GM12878 (cell line): ENCODE data around the gene TRPV3.

Experiments used
- BMI1 ChIP-seq: fragments of 450-650 bp; IDR thresholded peaks from 2 replicates; pipeline ENCODE4 v1.6.1; 2016; ENCODE audit warnings: mild to moderate bottlenecking, moderate library complexity, borderline replicate concordance
- EZH2 ChIP-seq: IDR thresholded peaks from 2 replicates; pipeline ENCODE4 v1.6.1; 2012; ENCODE audit warnings: low read depth, mild to moderate bottlenecking, control low read depth, inconsistent platforms, low read length, borderline replicate concordance; ENCODE audit not compliant: control insufficient read depth
- IKZF1 ChIP-seq: fragments of 450-650 bp; conservative IDR thresholded peaks from 2 replicates; pipeline ENCODE4 v1.6.1; 2017; ENCODE audit warnings: antibody characterized with exemption, mild to moderate bottlenecking
- POLR2A ChIP-seq: IDR thresholded peaks from 2 replicates; pipeline ENCODE4 v1.6.1; 2011; ENCODE audit warnings: low read depth, mild to moderate bottlenecking, low read length
- POLR2AphosphoS5 ChIP-seq: IDR thresholded peaks from 2 replicates; pipeline ENCODE4 v1.6.1; 2011; ENCODE audit warnings: mild to moderate bottlenecking, low read length, inconsistent platforms
- RAD21 ChIP-seq: IDR thresholded peaks from 2 replicates; pipeline ENCODE4 v1.6.1; 2011; ENCODE audit warnings: mild to moderate bottlenecking, low read depth, low read length, moderate library complexity; ENCODE audit not compliant: insufficient read depth
- RCOR1 ChIP-seq: conservative IDR thresholded peaks from 2 replicates; pipeline ENCODE4 v1.6.1; 2012; ENCODE audit warnings: low read depth, low read length, improper control_type of control experiment
- SREBF2 ChIP-seq: IDR thresholded peaks from 2 replicates; pipeline ENCODE4 v1.6.1; 2012; ENCODE audit warnings: mild to moderate bottlenecking, low read length
- YY1 ChIP-seq: IDR thresholded peaks from 2 replicates; pipeline ENCODE4 v1.6.1; 2011; ENCODE audit warnings: low read depth, mild to moderate bottlenecking, low read length
- TF ChIP-seq, protein P1 (sequence below), 3 experiments: IDR thresholded peaks in 2 of 3; conservative IDR thresholded peaks in 1 of 3; 2 replicates each; pipeline ENCODE4 v1.5.1; 2011; ENCODE audit warnings: low read depth in 3 of 3, low read length in 3 of 3, mild to moderate bottlenecking in 3 of 3, control low read depth in 2 of 3, moderate library complexity in 2 of 3, inconsistent platforms in 1 of 3, mixed read lengths in 1 of 3; ENCODE audit not compliant: control insufficient read depth in 2 of 3, insufficient read depth in 1 of 3; ENCODE audit errors: extremely low read depth in 1 of 3
- TF ChIP-seq, protein P2 (sequence below): fragments of 450-650 bp; IDR thresholded peaks from 2 replicates; pipeline ENCODE4 v1.6.1; 2016; ENCODE audit warnings: mild to moderate bottlenecking
- TF ChIP-seq, protein P3 (sequence below): IDR thresholded peaks from 2 replicates; pipeline ENCODE4 v1.6.1; 2012; ENCODE audit warnings: mild to moderate bottlenecking, low read depth, low read length

DNA sequence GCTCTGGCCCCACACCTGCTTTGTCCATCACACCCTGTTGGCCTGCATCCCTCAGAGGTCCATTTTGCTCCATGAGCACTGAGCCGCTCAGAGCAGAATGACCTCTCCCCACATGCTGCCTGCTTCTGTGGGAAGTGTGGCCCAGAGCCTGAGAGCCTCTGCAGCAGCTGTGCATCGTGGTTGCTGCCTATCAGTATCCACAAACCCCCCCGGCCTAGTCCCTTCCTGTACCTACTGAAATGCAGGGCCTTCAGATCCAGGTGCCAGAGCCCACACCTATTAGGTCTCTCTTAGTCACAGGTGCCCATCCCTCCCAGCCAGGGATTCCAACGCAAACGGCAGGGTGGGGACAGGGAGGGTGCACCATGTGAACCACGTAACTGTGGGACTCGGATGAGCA is 16.6 kb upstream of the TRPV3 start:
- TF ChIP-seq, protein P1, sequence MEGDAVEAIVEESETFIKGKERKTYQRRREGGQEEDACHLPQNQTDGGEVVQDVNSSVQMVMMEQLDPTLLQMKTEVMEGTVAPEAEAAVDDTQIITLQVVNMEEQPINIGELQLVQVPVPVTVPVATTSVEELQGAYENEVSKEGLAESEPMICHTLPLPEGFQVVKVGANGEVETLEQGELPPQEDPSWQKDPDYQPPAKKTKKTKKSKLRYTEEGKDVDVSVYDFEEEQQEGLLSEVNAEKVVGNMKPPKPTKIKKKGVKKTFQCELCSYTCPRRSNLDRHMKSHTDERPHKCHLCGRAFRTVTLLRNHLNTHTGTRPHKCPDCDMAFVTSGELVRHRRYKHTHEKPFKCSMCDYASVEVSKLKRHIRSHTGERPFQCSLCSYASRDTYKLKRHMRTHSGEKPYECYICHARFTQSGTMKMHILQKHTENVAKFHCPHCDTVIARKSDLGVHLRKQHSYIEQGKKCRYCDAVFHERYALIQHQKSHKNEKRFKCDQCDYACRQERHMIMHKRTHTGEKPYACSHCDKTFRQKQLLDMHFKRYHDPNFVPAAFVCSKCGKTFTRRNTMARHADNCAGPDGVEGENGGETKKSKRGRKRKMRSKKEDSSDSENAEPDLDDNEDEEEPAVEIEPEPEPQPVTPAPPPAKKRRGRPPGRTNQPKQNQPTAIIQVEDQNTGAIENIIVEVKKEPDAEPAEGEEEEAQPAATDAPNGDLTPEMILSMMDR (IDR thresholded peaks at IDR 0.05 in 2 of 3, conservative IDR thresholded peaks at IDR 0.05 in 1 of 3; ENCODE audit: control insufficient read depth in 2 of 3, extremely low read depth in 1 of 3, insufficient read depth in 1 of 3, low read depth in 3 of 3, low read length in 3 of 3): no peak
- no peak for TF ChIP-seq POLR2AphosphoS5
- TF ChIP-seq, protein P2, sequence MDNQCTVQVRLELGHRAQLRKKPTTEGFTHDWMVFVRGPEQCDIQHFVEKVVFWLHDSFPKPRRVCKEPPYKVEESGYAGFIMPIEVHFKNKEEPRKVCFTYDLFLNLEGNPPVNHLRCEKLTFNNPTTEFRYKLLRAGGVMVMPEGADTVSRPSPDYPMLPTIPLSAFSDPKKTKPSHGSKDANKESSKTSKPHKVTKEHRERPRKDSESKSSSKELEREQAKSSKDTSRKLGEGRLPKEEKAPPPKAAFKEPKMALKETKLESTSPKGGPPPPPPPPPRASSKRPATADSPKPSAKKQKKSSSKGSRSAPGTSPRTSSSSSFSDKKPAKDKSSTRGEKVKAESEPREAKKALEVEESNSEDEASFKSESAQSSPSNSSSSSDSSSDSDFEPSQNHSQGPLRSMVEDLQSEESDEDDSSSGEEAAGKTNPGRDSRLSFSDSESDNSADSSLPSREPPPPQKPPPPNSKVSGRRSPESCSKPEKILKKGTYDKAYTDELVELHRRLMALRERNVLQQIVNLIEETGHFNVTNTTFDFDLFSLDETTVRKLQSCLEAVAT: no peak
- TF ChIP-seq YY1: no peak
- no peak for TF ChIP-seq IKZF1
- TF ChIP-seq RAD21: no peak
- TF ChIP-seq POLR2A: no peak
- no peak for TF ChIP-seq SREBF2
- TF ChIP-seq, protein P3, sequence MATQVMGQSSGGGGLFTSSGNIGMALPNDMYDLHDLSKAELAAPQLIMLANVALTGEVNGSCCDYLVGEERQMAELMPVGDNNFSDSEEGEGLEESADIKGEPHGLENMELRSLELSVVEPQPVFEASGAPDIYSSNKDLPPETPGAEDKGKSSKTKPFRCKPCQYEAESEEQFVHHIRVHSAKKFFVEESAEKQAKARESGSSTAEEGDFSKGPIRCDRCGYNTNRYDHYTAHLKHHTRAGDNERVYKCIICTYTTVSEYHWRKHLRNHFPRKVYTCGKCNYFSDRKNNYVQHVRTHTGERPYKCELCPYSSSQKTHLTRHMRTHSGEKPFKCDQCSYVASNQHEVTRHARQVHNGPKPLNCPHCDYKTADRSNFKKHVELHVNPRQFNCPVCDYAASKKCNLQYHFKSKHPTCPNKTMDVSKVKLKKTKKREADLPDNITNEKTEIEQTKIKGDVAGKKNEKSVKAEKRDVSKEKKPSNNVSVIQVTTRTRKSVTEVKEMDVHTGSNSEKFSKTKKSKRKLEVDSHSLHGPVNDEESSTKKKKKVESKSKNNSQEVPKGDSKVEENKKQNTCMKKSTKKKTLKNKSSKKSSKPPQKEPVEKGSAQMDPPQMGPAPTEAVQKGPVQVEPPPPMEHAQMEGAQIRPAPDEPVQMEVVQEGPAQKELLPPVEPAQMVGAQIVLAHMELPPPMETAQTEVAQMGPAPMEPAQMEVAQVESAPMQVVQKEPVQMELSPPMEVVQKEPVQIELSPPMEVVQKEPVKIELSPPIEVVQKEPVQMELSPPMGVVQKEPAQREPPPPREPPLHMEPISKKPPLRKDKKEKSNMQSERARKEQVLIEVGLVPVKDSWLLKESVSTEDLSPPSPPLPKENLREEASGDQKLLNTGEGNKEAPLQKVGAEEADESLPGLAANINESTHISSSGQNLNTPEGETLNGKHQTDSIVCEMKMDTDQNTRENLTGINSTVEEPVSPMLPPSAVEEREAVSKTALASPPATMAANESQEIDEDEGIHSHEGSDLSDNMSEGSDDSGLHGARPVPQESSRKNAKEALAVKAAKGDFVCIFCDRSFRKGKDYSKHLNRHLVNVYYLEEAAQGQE: no peak
- TF ChIP-seq RCOR1: no peak
- no peak for TF ChIP-seq EZH2
- TF ChIP-seq BMI1: no peak
